GF-D8 (cell line): ENCODE results near the gene MEF2C.
"Not testable (repeated sequence)": the region's sequence is repeated elsewhere in the genome, so short reads cannot be mapped to it uniquely, and the experiment has no call there.

ENCODE experiments used
- DNase-seq: peaks from one replicate; lab custom pipeline; 2025; lab: John Stamatoyannopoulos, UW

MEF2C gene

GRCh38 chr5:88883059-88883835 lies at the start of gene MEF2C:
Gene MEF2C, minus strand, starts transcription at chr5:88883184. Its CDS starts 59,396 bp downstream, at chr5:88823788.
- no peak for DNase-seq

- DNase-seq, result no peak
These were observed 49.6 kb upstream of the MEF2C start for GRCh38 chr5:88932541-88932940.

- DNase-seq, result no peak
These were observed 47.4 kb upstream of the MEF2C start for GRCh38 chr5:88930335-88930734.

- no peak for DNase-seq
These were observed 46.4 kb upstream of the MEF2C start for GRCh38 chr5:88929385-88929784.

GRCh38 chr5:88926774-88927173 lies 43.8 kb upstream of the MEF2C start:
- no peak for DNase-seq

- no peak for DNase-seq
These were observed 42.9 kb upstream of the MEF2C start for GRCh38 chr5:88925692-88926490.

- DNase-seq, result no peak
These were observed 41.3 kb upstream of the MEF2C start for GRCh38 chr5:88924330-88924657.

- no peak for DNase-seq
These were observed 40.8 kb upstream of the MEF2C start for GRCh38 chr5:88923623-88924329.

GRCh38 chr5:88912743-88913142 lies 29.8 kb upstream of the MEF2C start:
- not testable (repeated sequence) for DNase-seq

GRCh38 chr5:88911059-88911572 lies 28.1 kb upstream of the MEF2C start:
- DNase-seq, result not testable (repeated sequence)

GRCh38 chr5:88904478-88904877 lies 21.5 kb upstream of the MEF2C start:
- not testable (repeated sequence) for DNase-seq

GRCh38 chr5:88903966-88904365 lies 21.0 kb upstream of the MEF2C start:
- not testable (repeated sequence) for DNase-seq

GRCh38 chr5:88901077-88901476 lies 18.1 kb upstream of the MEF2C start:
- not testable (repeated sequence) for DNase-seq

GRCh38 chr5:88899096-88899737 lies 16.2 kb upstream of the MEF2C start:
- DNase-seq, result no peak

- no peak for DNase-seq
These were observed 14.8 kb upstream of the MEF2C start for GRCh38 chr5:88897748-88898147.

GRCh38 chr5:88895681-88896501 lies 12.9 kb upstream of the MEF2C start:
- no peak for DNase-seq

GRCh38 chr5:88892669-88893068 lies 9.7 kb upstream of the MEF2C start:
- DNase-seq, result no peak

GRCh38 chr5:88890070-88890781 lies 7.2 kb upstream of the MEF2C start:
- DNase-seq, result no peak

GRCh38 chr5:88889189-88890069 lies 6.4 kb upstream of the MEF2C start:
- DNase-seq, result no peak

- DNase-seq, result no peak
These were observed 5.8 kb upstream of the MEF2C start for GRCh38 chr5:88888848-88889188.
